GM12874 (cell line): ENCODE results near the gene CAMK2B.

ENCODE experiments used
- CTCF ChIP-seq: IDR thresholded peaks from 2 replicates; pipeline ENCODE4 v1.5.1; 2011; ENCODE audit warnings: low read depth, mild to moderate bottlenecking, control low read depth, low read length, moderate library complexity; ENCODE audit not compliant: insufficient read depth

The CAMK2B gene

GRCh38 chr7:44313621-44314031 is 11.8 kb downstream of the CAMK2B start:
- no peak for TF ChIP-seq CTCF

DNA sequence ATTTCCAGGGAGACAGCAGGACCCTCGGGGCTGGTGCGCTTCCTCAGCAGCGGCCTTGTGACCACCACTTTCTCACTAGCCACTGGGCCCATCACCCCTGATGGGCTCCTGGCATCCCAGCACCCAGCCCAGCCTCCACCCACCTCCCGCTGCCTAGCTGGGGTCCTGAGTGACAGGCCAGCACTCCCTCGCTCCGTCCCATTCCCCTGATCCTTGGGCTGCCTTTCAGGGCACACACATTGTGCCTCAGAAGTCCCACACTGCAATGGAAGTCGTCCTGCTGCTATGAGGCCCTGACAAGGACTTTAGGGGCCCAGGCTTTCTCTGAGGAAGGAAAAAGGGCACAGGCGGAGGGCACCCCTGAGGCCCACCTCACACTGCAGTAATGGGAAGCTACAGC is 12.4 kb downstream of the CAMK2B start:
- no peak for TF ChIP-seq CTCF

GRCh38 chr7:44311561-44312495 is 13.6 kb downstream of the CAMK2B start:
- no peak for TF ChIP-seq CTCF

GRCh38 chr7:44310221-44310848 is 15.1 kb downstream of the CAMK2B start:
- no peak for TF ChIP-seq CTCF

GRCh38 chr7:44309271-44310091 is 15.9 kb downstream of the CAMK2B start:
- TF ChIP-seq CTCF: no peak

GRCh38 chr7:44308596-44309270 is 16.7 kb downstream of the CAMK2B start:
- TF ChIP-seq CTCF: no peak
